Effector memory CD8-positive, alpha-beta T cell (primary cell): ENCODE measurements around the gene CRYGB.
"Not testable (repeated sequence)": the region's sequence is repeated elsewhere in the genome, so short reads cannot be mapped to it uniquely, and the experiment has no call there.

ENCODE experiments used
- ATAC-seq: fragments of 150-1000 bp; cut with Tn5 transposase; replicated peaks from 2 replicates; pipeline ENCODE4 v1.10.0; 2021; ENCODE audit warnings: mild to moderate bottlenecking, moderate library complexity
- DNase-seq, 3 experiments: peaks; one replicate each; pipeline ENCODE4 v3.0.0; 2021
- H3K27ac Mint-ChIP-seq, 2 donors: one replicate each; pipeline ENCODE4 v1.8.0; 2022; ENCODE audit warnings: mild to moderate bottlenecking in 2 of 2, mixed read lengths in 2 of 2, moderate library complexity in 2 of 2
- H3K27me3 Mint-ChIP-seq, 2 donors: one replicate each; pipeline ENCODE4 v1.8.0; 2022; ENCODE audit warnings: mixed read lengths in 2 of 2
- H3K36me3 Mint-ChIP-seq: one replicate; pipeline ENCODE4 v1.8.0; 2022; ENCODE audit warnings: mild to moderate bottlenecking, moderate library complexity, mixed read lengths; ENCODE audit not compliant: insufficient read depth
- H3K4me1 Mint-ChIP-seq, 2 donors: one replicate each; pipeline ENCODE4 v1.8.0; 2022; ENCODE audit warnings: low read depth in 2 of 2, mixed read lengths in 2 of 2
- H3K4me3 Mint-ChIP-seq, 2 donors: one replicate each; pipeline ENCODE4 v1.8.0; 2022; ENCODE audit warnings: mild to moderate bottlenecking in 2 of 2, mixed read lengths in 2 of 2, moderate library complexity in 2 of 2
- H3K9me3 Mint-ChIP-seq, 2 donors: one replicate each; pipeline ENCODE4 v1.8.0; 2022; ENCODE audit warnings: mixed read lengths in 2 of 2

The CRYGB gene

GRCh38 chr2:208142240-208142924, 3.6 kb downstream of the CRYGB start:
- Mint-ChIP-seq H3K9me3 (no peaks in the 10 kb centered on the region), H3K27me3 (peaks cover 6 to 17% of the 10 kb centered on the region in 2 donors), H3K4me3 (no peak overlapping the region), H3K4me1 (no peaks in the 10 kb centered on the region), H3K36me3 (no peaks in the 10 kb centered on the region), H3K27ac (no peak overlapping the region)
- DNase-seq (no peak), ATAC-seq (no peak)

- Mint-ChIP-seq H3K36me3 (no peaks in the 10 kb centered on the region), H3K4me1 (no peaks in the 10 kb centered on the region), H3K9me3 (no peaks in the 10 kb centered on the region), H3K27me3 (no peaks in the 10 kb centered on the region), H3K4me3 (no peak overlapping the region), H3K27ac (no peak overlapping the region)
- ATAC-seq (no peak), DNase-seq (no peak)
Observed at GRCh38 chr2:208139447-208139846, 6.5 kb downstream of the CRYGB start.

GRCh38 chr2:208138334-208138733, 7.6 kb downstream of the CRYGB start:
- H3K4me3 Mint-ChIP-seq, H3K27ac Mint-ChIP-seq, ATAC-seq, DNase-seq, H3K27me3 Mint-ChIP-seq, H3K4me1 Mint-ChIP-seq, H3K36me3 Mint-ChIP-seq, H3K9me3 Mint-ChIP-seq: not testable (repeated sequence)

GRCh38 chr2:208136716-208137094, 9.3 kb downstream of the CRYGB start:
- ATAC-seq (no peak), DNase-seq (no peak)
- no peak overlapping the region for H3K4me3 Mint-ChIP-seq
- H3K9me3 Mint-ChIP-seq, result no peaks in the 10 kb centered on the region
- H3K4me1 Mint-ChIP-seq, result no peaks in the 10 kb centered on the region
- H3K27me3 Mint-ChIP-seq, result peaks cover 0 to 6% of the 10 kb centered on the region in 2 donors
- H3K27ac Mint-ChIP-seq, result no peak overlapping the region
- no peaks in the 10 kb centered on the region for H3K36me3 Mint-ChIP-seq

GRCh38 chr2:208135794-208136715, 9.9 kb downstream of the CRYGB start:
- Mint-ChIP-seq H3K27ac (no peak overlapping the region), H3K9me3 (no peaks in the 10 kb centered on the region), H3K36me3 (no peaks in the 10 kb centered on the region), H3K27me3 (peaks cover 0 to 6% of the 10 kb centered on the region in 2 donors), H3K4me1 (no peaks in the 10 kb centered on the region), H3K4me3 (no peak overlapping the region)
- ATAC-seq, result no peak
- DNase-seq, result no peak

GRCh38 chr2:208134928-208135586, 10.9 kb downstream of the CRYGB start:
- Mint-ChIP-seq H3K4me1 (no peaks in the 10 kb centered on the region), H3K27me3 (peaks cover 0 to 9% of the 10 kb centered on the region in 2 donors), H3K9me3 (no peaks in the 10 kb centered on the region), H3K36me3 (no peaks in the 10 kb centered on the region), H3K4me3 (no peak overlapping the region), H3K27ac (no peak overlapping the region)
- DNase-seq (no peak), ATAC-seq (no peak)

- Mint-ChIP-seq H3K4me3 (no peak overlapping the region), H3K4me1 (no peaks in the 10 kb centered on the region), H3K27me3 (peaks cover 10 to 38% of the 10 kb centered on the region in 2 donors), H3K27ac (no peak overlapping the region), H3K9me3 (peaks cover 0 to 2% of the 10 kb centered on the region in 2 donors), H3K36me3 (no peaks in the 10 kb centered on the region)
- DNase-seq (no peak), ATAC-seq (no peak)
Observed at GRCh38 chr2:208130712-208131110, 15.2 kb downstream of the CRYGB start.

- peaks cover 0 to under 1% of the 10 kb centered on the region in 2 donors for H3K4me1 Mint-ChIP-seq
- no peak for DNase-seq
- H3K9me3 Mint-ChIP-seq, result peaks cover 0 to 2% of the 10 kb centered on the region in 2 donors
Observed at GRCh38 chr2:208129744-208130711, 15.9 kb downstream of the CRYGB start, which contains the start of gene CRYGC. CRYGC (minus strand) TSS chr2:208129828; CDS start chr2:208129792, 36 bp downstream.

GRCh38 chr2:208128136-208128535, 17.8 kb downstream of the CRYGB start:
- H3K36me3 Mint-ChIP-seq, result no peaks in the 10 kb centered on the region
- DNase-seq (no peak), ATAC-seq (no peak)
- no peak overlapping the region for H3K27ac Mint-ChIP-seq
- H3K27me3 Mint-ChIP-seq, result peaks cover 29 to 61% of the 10 kb centered on the region in 2 donors
- H3K9me3 Mint-ChIP-seq, result peaks cover 0 to 2% of the 10 kb centered on the region in 2 donors
- no peak overlapping the region for H3K4me3 Mint-ChIP-seq
- peaks cover 1 to 7% of the 10 kb centered on the region in 2 donors for H3K4me1 Mint-ChIP-seq

More at GRCh38 chr2:208129744-208130711, 15.9 kb downstream of the CRYGB start, which contains the start of gene CRYGC:
- no peak within 1 kb of the TSS for H3K27ac Mint-ChIP-seq
- peaks cover 15 to 45% of the 10 kb centered on the region in 2 donors for H3K27me3 Mint-ChIP-seq
- H3K36me3 Mint-ChIP-seq, result no peaks in the 10 kb centered on the region
- no peak for ATAC-seq
- no peak within 1 kb of the TSS for H3K4me3 Mint-ChIP-seq

- Mint-ChIP-seq H3K4me3 (no peak overlapping the region), H3K4me1 (peaks cover 1 to 7% of the 10 kb centered on the region in 2 donors), H3K27me3 (peaks cover 29 to 55% of the 10 kb centered on the region in 2 donors), H3K36me3 (no peaks in the 10 kb centered on the region), H3K27ac (no peak overlapping the region), H3K9me3 (peaks cover 0 to 2% of the 10 kb centered on the region in 2 donors)
- DNase-seq (no peak), ATAC-seq (no peak)
Observed at GRCh38 chr2:208127090-208127489, 18.9 kb downstream of the CRYGB start.

GRCh38 chr2:208125251-208125650, 20.7 kb downstream of the CRYGB start:
- ATAC-seq, result no peak
- Mint-ChIP-seq H3K27me3 (peaks cover 35 to 62% of the 10 kb centered on the region in 2 donors), H3K36me3 (no peaks in the 10 kb centered on the region), H3K4me3 (no peak overlapping the region), H3K9me3 (peaks cover 0 to 2% of the 10 kb centered on the region in 2 donors), H3K4me1 (peaks cover 1 to 7% of the 10 kb centered on the region in 2 donors), H3K27ac (no peak overlapping the region)
- no peak for DNase-seq

- peak within 1 kb of the TSS in 1 of 2 donors; percentile 19 for H3K4me3 Mint-ChIP-seq
- H3K9me3 Mint-ChIP-seq, H3K4me1 Mint-ChIP-seq, DNase-seq, H3K27ac Mint-ChIP-seq, H3K36me3 Mint-ChIP-seq, ATAC-seq: not testable (repeated sequence)
- peaks cover 35 to 51% of the 10 kb centered on the region in 2 donors for H3K27me3 Mint-ChIP-seq
Observed at GRCh38 chr2:208124013-208124715, 21.8 kb downstream of the CRYGB start, which contains the start of gene CRYGD. CRYGD (minus strand) TSS chr2:208124524; CDS start chr2:208124473, 51 bp downstream.
